ENCODE results near the gene SLFN13.

SLFN13 gene

GRCh38 chr17:35448214-35448898, at the start of gene SLFN13:
Gene SLFN13 (minus strand): TSS chr17:35448766. CDS start chr17:35445680, 3,086 bp downstream.
- peak; percentile 54 to 67 for DNase-seq (ENCODE audit: low read depth in 2 of 2)
- TF ChIP-seq CTCF (IDR thresholded peaks at IDR 0.05; ENCODE audit: low read depth, low read length) = no peak
- H3K4me3 ChIP-seq (replicated peaks in 1 of 2; ENCODE audit: low read depth in 2 of 2, low read length in 2 of 2) = peak within 1 kb of the TSS; percentile 53 to 55

- no peak overlapping the region for H3K4me3 ChIP-seq (replicated peaks in 1 of 2; ENCODE audit: low read depth in 2 of 2, low read length in 2 of 2)
- no peak for DNase-seq (ENCODE audit: low read depth in 2 of 2)
- TF ChIP-seq CTCF (IDR thresholded peaks at IDR 0.05; ENCODE audit: low read depth, low read length) = no peak
These were observed 48.1 kb upstream of the SLFN13 start for GRCh38 chr17:35496451-35497290.

GRCh38 chr17:35493040-35493439, 44.5 kb upstream of the SLFN13 start:
- no peak overlapping the region for H3K4me3 ChIP-seq (replicated peaks in 1 of 2; ENCODE audit: low read depth in 2 of 2, low read length in 2 of 2)
- no peak for TF ChIP-seq CTCF (IDR thresholded peaks at IDR 0.05; ENCODE audit: low read depth, low read length)
- DNase-seq (ENCODE audit: low read depth in 2 of 2) = no peak

- H3K4me3 ChIP-seq (replicated peaks in 1 of 2; ENCODE audit: low read depth in 2 of 2, low read length in 2 of 2) = no peak overlapping the region
- no peak for TF ChIP-seq CTCF (IDR thresholded peaks at IDR 0.05; ENCODE audit: low read depth, low read length)
- DNase-seq (ENCODE audit: low read depth in 2 of 2) = no peak
These were observed 42.9 kb upstream of the SLFN13 start for GRCh38 chr17:35491417-35491816.

- H3K4me3 ChIP-seq (replicated peaks in 1 of 2; ENCODE audit: low read depth in 2 of 2, low read length in 2 of 2) = no peak overlapping the region
- TF ChIP-seq CTCF (IDR thresholded peaks at IDR 0.05; ENCODE audit: low read depth, low read length) = no peak
- no peak for DNase-seq (ENCODE audit: low read depth in 2 of 2)
These were observed 41.4 kb upstream of the SLFN13 start for GRCh38 chr17:35489944-35490343.

GRCh38 chr17:35488991-35489390, 40.4 kb upstream of the SLFN13 start:
- no peak overlapping the region for H3K4me3 ChIP-seq (replicated peaks in 1 of 2; ENCODE audit: low read depth in 2 of 2, low read length in 2 of 2)
- TF ChIP-seq CTCF (IDR thresholded peaks at IDR 0.05; ENCODE audit: low read depth, low read length) = no peak
- no peak for DNase-seq (ENCODE audit: low read depth in 2 of 2)

All from cardiac fibroblast (primary cell).